GM21529 (cell line): ENCODE measurements around the gene EGR4.
"Not testable (repeated sequence)": the region's sequence is repeated elsewhere in the genome, so short reads cannot be mapped to it uniquely, and the experiment has no call there.

Source experiments
- ATAC-seq: cut with Tn5 transposase; IDR thresholded peaks from one replicate; pipeline ENCODE4 v1.9.1; 2021; ENCODE audit not compliant: unreplicated experiment

Gene EGR4

GRCh38 chr2:73264332-73264606 lies 29.1 kb downstream of the EGR4 start:
- ATAC-seq, result no peak

- no peak for ATAC-seq
Observed at GRCh38 chr2:73263540-73264331, 29.6 kb downstream of the EGR4 start.

GRCh38 chr2:73262691-73263429 lies 30.5 kb downstream of the EGR4 start:
- ATAC-seq, result not testable (repeated sequence)

GRCh38 chr2:73262108-73262651 lies 31.2 kb downstream of the EGR4 start:
- ATAC-seq, result no peak

GRCh38 chr2:73260338-73260984 lies 32.9 kb downstream of the EGR4 start:
- ATAC-seq, result no peak

GRCh38 chr2:73259704-73260337 lies 33.5 kb downstream of the EGR4 start:
- ATAC-seq, result no peak

GRCh38 chr2:73259276-73259675 lies 34.1 kb downstream of the EGR4 start:
- no peak for ATAC-seq

GRCh38 chr2:73258913-73259215 lies 34.5 kb downstream of the EGR4 start:
- ATAC-seq, result no peak

GRCh38 chr2:73258186-73258912 lies 35.0 kb downstream of the EGR4 start:
- ATAC-seq, result no peak

GRCh38 chr2:73257425-73258125 lies 35.8 kb downstream of the EGR4 start:
- no peak for ATAC-seq

- no peak for ATAC-seq
Observed at GRCh38 chr2:73257021-73257420, 36.3 kb downstream of the EGR4 start.

- no peak for ATAC-seq
Observed at GRCh38 chr2:73256618-73256922, 36.8 kb downstream of the EGR4 start.

- no peak for ATAC-seq
Observed at GRCh38 chr2:73255907-73256617, 37.3 kb downstream of the EGR4 start.

GRCh38 chr2:73255007-73255644 lies 38.2 kb downstream of the EGR4 start:
- no peak for ATAC-seq

GRCh38 chr2:73254343-73255006 lies 38.9 kb downstream of the EGR4 start:
- ATAC-seq, result no peak

- ATAC-seq, result no peak
Observed at GRCh38 chr2:73253901-73254300, 39.4 kb downstream of the EGR4 start.

- ATAC-seq, result no peak
Observed at GRCh38 chr2:73253400-73253799, 39.9 kb downstream of the EGR4 start.

GRCh38 chr2:73252238-73253027 lies 40.9 kb downstream of the EGR4 start:
- no peak for ATAC-seq
